ENCODE results near the gene PLCXD1. TPM values are rescaled to one million over a fixed set of nuclear protein-coding genes. Genes with fewer than 3 reads are reported as not detected.

The PLCXD1 gene
- total RNA-seq, 1 experiment from 2014 or later = 49.4 TPM

DNA sequence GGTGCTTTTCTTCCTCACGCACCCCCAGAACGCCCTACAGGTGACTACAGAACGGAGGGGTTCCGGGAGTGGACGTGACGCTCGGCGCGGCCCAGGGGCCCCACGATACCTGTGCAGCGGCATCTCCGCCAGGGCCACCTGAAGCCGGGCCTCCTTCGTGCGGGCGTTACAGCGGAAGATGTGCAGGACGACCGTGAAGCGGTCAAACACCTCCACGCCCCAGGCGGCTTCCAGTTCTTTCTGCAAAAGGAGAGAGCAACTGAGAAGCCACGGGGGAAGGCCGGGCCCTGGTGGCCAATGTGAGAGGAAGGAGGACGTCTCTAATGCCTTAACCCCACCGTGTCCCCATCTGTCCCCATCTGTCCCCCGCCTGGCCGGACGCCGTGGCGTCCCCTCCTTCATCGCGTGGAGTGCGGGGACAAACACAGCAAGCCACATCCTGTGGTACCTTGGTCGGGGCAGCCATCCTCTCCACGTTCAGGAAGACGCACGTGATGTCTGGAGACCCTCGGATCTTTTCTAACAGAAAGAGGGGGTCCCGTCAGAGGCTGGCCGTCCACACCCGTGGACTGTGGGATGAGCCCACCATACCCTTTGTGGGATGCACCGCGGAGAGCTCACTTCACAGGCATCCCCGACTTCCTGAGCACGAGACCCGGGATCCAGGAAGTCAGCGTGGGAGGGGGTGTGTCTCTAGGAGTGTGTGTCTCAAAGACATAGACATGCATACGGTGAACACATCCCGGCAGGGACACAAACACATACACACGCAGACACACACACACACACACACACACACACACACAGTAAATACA is 33.8 kb downstream of the PLCXD1 start:
- H3K27ac ChIP-seq (ENCODE audit: low read length) = no peak overlapping the region
- no peak overlapping the region for H2AFZ ChIP-seq (ENCODE audit: low read length)
- no peak for DNase-seq
- peaks cover 6% of the 10 kb centered on the region for H3K4me1 ChIP-seq (ENCODE audit: low read length)
- H3K9ac ChIP-seq (ENCODE audit: low read length) = no peak overlapping the region
- H4K20me1 ChIP-seq (ENCODE audit: insufficient read depth, low read depth, low read length) = peaks cover 7% of the 10 kb centered on the region; the same call in 1 of the 2 replicates
- H3K4me2 ChIP-seq (ENCODE audit: low read depth, low read length, poor library complexity, severe bottlenecking) = no peak overlapping the region
- no peaks in the 10 kb centered on the region for H3K27me3 ChIP-seq (ENCODE audit: low read length)
- H3K36me3 ChIP-seq (ENCODE audit: insufficient read depth, low read length) = peaks cover 15% of the 10 kb centered on the region
- H3K9me3 ChIP-seq (ENCODE audit: low read length) = no peaks in the 10 kb centered on the region
- H3K4me3 ChIP-seq (ENCODE audit: low read length) = no peak overlapping the region
- H3K9me2 ChIP-seq (replicated peaks; ENCODE audit: insufficient read depth, low read length) = no peaks in the 10 kb centered on the region
- peaks cover 21% of the 10 kb centered on the region for H3K79me2 ChIP-seq (ENCODE audit: low read length)

DNA sequence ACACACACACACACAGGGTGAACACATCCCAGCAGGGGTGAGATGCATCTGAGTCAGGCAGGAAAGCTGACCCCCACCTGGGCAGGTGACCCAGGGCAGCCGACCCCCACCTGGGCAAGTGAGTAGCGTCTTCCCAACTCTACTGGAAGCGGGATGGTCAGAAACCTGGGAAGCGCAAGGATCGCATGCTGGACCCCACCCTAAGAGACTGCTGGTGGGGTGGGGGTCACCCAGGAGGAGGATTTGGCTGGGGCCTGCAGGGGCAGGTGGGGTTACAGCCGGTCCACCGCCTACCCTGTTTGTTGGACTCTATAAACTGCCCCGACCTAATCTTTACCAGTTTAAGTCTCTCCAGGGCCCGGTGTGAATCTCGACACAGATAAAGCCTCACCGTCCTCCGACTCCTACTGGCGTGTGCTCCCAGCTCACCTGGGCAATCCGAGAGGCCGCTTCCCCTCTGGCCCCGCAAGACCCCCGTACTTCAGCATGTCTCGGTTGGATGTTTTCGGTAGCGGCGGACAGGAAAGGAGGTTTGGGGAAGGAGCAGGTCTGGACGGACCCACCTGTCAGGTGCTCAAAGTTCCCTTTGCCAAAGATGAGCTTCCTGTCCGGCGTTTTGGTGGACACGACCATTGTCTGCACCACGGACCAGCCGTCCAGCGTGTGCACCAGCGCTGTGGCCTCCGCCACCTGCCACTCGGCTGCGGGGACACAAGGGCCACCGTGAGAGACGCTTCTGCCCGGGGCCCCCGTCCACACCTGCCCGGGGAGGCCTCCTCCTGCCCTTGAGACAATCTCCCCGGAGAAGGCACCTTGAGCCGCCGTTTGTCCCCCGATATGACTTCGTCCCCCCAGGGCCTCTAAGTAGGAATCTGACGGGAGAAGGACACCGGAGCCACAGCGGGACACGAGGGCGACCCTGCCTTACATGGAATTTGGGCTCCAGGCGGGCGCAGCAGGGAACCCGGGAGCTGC is 35.5 kb downstream of the PLCXD1 start:
- H3K79me2 ChIP-seq (ENCODE audit: low read length) = peaks cover 28% of the 10 kb centered on the region
- no peak overlapping the region for H3K27ac ChIP-seq (ENCODE audit: low read length)
- no peaks in the 10 kb centered on the region for H3K9me3 ChIP-seq (ENCODE audit: low read length)
- no peaks in the 10 kb centered on the region for H3K9me2 ChIP-seq (replicated peaks; ENCODE audit: insufficient read depth, low read length)
- H3K9ac ChIP-seq (ENCODE audit: low read length) = no peak overlapping the region
- peaks cover 15% of the 10 kb centered on the region for H3K36me3 ChIP-seq (ENCODE audit: insufficient read depth, low read length)
- H2AFZ ChIP-seq (ENCODE audit: low read length) = no peak overlapping the region
- peak overlapping the region; percentile 25; the same call in 1 of the 2 replicates for H3K4me3 ChIP-seq (ENCODE audit: low read length)
- no peak for DNase-seq
- no peaks in the 10 kb centered on the region for H3K27me3 ChIP-seq (ENCODE audit: low read length)
- H3K4me1 ChIP-seq (ENCODE audit: low read length) = peaks cover 16% of the 10 kb centered on the region
- peaks cover 7% of the 10 kb centered on the region; the same call in 1 of the 2 replicates for H4K20me1 ChIP-seq (ENCODE audit: insufficient read depth, low read depth, low read length)
- H3K4me2 ChIP-seq (ENCODE audit: low read depth, low read length, poor library complexity, severe bottlenecking) = no peak overlapping the region

DNA sequence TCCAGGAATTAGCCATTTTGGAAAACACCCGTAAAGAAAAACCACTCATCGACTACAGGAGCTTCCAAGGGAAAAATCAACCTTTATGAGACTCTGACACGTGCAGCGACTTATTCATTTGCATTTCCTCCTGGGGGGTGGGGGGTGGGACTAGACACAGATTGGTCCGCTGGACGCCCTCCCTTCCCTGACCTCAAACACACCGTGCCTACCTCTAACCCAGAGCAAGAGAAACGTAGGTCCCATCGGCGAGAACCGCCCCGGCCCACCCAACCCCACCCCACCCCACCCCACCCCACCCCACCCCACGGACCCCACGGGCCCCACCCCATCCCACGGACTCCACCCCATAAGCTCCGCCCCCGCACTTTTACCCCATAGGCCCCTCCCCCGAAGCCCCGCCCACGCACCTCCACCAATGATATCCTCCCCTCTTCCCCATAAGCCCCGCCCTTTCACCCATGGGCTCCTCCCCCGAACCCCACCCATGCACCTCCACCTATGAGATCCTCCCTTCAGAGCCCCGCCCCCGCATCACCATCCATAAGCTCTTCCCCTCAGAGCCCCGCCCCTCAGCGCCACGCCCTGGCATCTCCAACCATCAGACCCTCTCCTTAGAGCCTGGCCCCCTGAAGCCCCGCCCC is 36.4 kb downstream of the PLCXD1 start:
- no peaks in the 10 kb centered on the region for H3K9me3 ChIP-seq (ENCODE audit: low read length)
- peaks cover 11% of the 10 kb centered on the region for H3K36me3 ChIP-seq (ENCODE audit: insufficient read depth, low read length)
- peaks cover 17% of the 10 kb centered on the region for H3K4me1 ChIP-seq (ENCODE audit: low read length)
- no peak overlapping the region for H3K27ac ChIP-seq (ENCODE audit: low read length)
- no peak for DNase-seq
- H3K79me2 ChIP-seq (ENCODE audit: low read length) = peaks cover 28% of the 10 kb centered on the region
- no peak overlapping the region for H3K4me2 ChIP-seq (ENCODE audit: low read depth, low read length, poor library complexity, severe bottlenecking)
- H3K9ac ChIP-seq (ENCODE audit: low read length) = no peak overlapping the region
- H4K20me1 ChIP-seq (ENCODE audit: insufficient read depth, low read depth, low read length) = peaks cover 7% of the 10 kb centered on the region; the same call in 1 of the 2 replicates
- H3K4me3 ChIP-seq (ENCODE audit: low read length) = peak overlapping the region; percentile 25; the same call in 1 of the 2 replicates
- no peaks in the 10 kb centered on the region for H3K9me2 ChIP-seq (replicated peaks; ENCODE audit: insufficient read depth, low read length)
- no peaks in the 10 kb centered on the region for H3K27me3 ChIP-seq (ENCODE audit: low read length)
- no peak overlapping the region for H2AFZ ChIP-seq (ENCODE audit: low read length)

GRCh38 chrX:318068-318738 is 37.0 kb downstream of the PLCXD1 start:
- peak overlapping the region; percentile 72 for H3K4me2 ChIP-seq (ENCODE audit: low read depth, low read length, poor library complexity, severe bottlenecking)
- H4K20me1 ChIP-seq (ENCODE audit: insufficient read depth, low read depth, low read length) = peaks cover 7% of the 10 kb centered on the region; the same call in 1 of the 2 replicates

DNA sequence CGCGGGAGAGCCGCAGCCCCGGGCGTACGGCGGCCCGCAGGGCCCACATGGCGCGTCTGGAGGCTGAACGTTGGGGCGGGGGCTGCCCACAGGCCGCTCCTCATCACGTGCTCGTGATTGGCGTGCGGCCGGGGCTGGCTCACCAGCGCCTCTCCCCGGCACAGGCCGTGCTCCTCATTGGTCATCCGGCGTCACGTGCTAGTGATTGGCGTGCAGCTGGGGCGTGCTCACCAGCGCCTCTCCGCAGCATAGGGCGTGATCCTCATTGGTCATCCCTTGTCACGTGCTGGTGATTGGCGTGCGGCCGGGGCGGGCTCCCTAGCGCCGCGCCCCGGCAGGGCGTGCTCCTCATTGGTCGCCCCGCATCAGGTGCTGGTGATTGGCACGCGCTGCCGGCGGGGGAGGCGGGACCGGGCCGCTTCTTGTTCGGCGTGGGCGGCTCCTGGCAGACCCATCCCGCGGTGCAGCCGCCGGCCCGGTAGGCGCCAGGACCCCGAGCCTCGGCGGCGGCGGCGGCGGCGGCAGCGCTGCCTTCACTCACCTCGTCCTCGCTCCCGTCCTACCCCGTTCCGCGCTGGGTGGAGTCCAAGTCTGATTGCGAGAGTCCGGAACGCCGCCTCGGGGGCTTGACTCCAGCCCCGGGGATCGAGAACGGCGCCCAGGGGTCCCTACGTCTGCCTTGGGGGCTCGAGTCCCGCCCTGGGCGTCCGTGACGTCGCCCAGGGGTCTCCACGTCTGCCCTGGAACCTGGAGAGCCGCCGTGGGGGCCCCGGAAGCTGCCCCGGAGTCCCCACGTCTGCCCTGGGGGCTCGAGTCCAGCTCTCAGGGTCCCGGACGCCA is 37.8 kb downstream of the PLCXD1 start, which contains the start of gene GTPBP6:
TSS of gene GTPBP6 (minus strand) at position 58 of the 840 bp plus-strand sequence. CDS start at position 49, 9 bp downstream.
- no peaks in the 10 kb centered on the region for H3K9me2 ChIP-seq (replicated peaks; ENCODE audit: insufficient read depth, low read length)
- peak within 1 kb of the TSS; percentile 88 for H3K27ac ChIP-seq (ENCODE audit: low read length)
- peaks cover 11% of the 10 kb centered on the region for H3K36me3 ChIP-seq (ENCODE audit: insufficient read depth, low read length)
- H3K79me2 ChIP-seq (ENCODE audit: low read length) = peaks cover 28% of the 10 kb centered on the region
- no peak within 1 kb of the TSS for H2AFZ ChIP-seq (ENCODE audit: low read length)
- H3K9ac ChIP-seq (ENCODE audit: low read length) = peak within 1 kb of the TSS; percentile 100
- H3K4me2 ChIP-seq (ENCODE audit: low read depth, low read length, poor library complexity, severe bottlenecking) = peak within 1 kb of the TSS; percentile 72
- H3K4me1 ChIP-seq (ENCODE audit: low read length) = peaks cover 25% of the 10 kb centered on the region
- no peaks in the 10 kb centered on the region for H3K9me3 ChIP-seq (ENCODE audit: low read length)
- DNase-seq = peak; percentile 100
- H3K27me3 ChIP-seq (ENCODE audit: low read length) = no peaks in the 10 kb centered on the region
- H4K20me1 ChIP-seq (ENCODE audit: insufficient read depth, low read depth, low read length) = peaks cover 7% of the 10 kb centered on the region; the same call in 1 of the 2 replicates
- peak within 1 kb of the TSS; percentile 97 for H3K4me3 ChIP-seq (ENCODE audit: low read length)

More at GRCh38 chrX:318068-318738, 37.0 kb downstream of the PLCXD1 start:
- Histone ChIP-seq H3K36me3 (ENCODE audit: insufficient read depth, low read length) (peaks cover 11% of the 10 kb centered on the region), H3K79me2 (ENCODE audit: low read length) (peaks cover 28% of the 10 kb centered on the region), H3K27ac (ENCODE audit: low read length) (peak overlapping the region; percentile 88), H3K9ac (ENCODE audit: low read length) (peak overlapping the region; percentile 96), H3K27me3 (ENCODE audit: low read length) (no peaks in the 10 kb centered on the region), H3K4me3 (ENCODE audit: low read length) (peak overlapping the region; percentile 79), H3K9me2 (replicated peaks; ENCODE audit: insufficient read depth, low read length) (no peaks in the 10 kb centered on the region), H3K4me1 (ENCODE audit: low read length) (peaks cover 23% of the 10 kb centered on the region), H2AFZ (ENCODE audit: low read length) (no peak overlapping the region), H3K9me3 (ENCODE audit: low read length) (no peaks in the 10 kb centered on the region)
- peak; percentile 100 for DNase-seq

GRCh38 chrX:319579-320125 is 38.5 kb downstream of the PLCXD1 start:
- peaks cover 25% of the 10 kb centered on the region for H3K4me1 ChIP-seq (ENCODE audit: low read length)

More at GRCh38 chrX:319579-320125, 38.5 kb downstream of the PLCXD1 start:
- Histone ChIP-seq H3K27ac (ENCODE audit: low read length) (peak overlapping the region; percentile 87), H2AFZ (ENCODE audit: low read length) (no peak overlapping the region), H3K36me3 (ENCODE audit: insufficient read depth, low read length) (peaks cover 11% of the 10 kb centered on the region), H3K9me2 (replicated peaks; ENCODE audit: insufficient read depth, low read length) (no peaks in the 10 kb centered on the region), H4K20me1 (ENCODE audit: insufficient read depth, low read depth, low read length) (peaks cover 7% of the 10 kb centered on the region; the same call in 1 of the 2 replicates), H3K27me3 (ENCODE audit: low read length) (no peaks in the 10 kb centered on the region), H3K9ac (ENCODE audit: low read length) (peak overlapping the region; percentile 100), H3K9me3 (ENCODE audit: low read length) (no peaks in the 10 kb centered on the region), H3K4me3 (ENCODE audit: low read length) (peak overlapping the region; percentile 97), H3K4me2 (ENCODE audit: low read depth, low read length, poor library complexity, severe bottlenecking) (peak overlapping the region; percentile 69), H3K79me2 (ENCODE audit: low read length) (peaks cover 28% of the 10 kb centered on the region)
- no peak for DNase-seq

Data from Karpas-422 (cell line).